22Rv1 (cell line): ENCODE measurements around the gene TTLL9.

Experiments used
- H3K27ac ChIP-seq: fragments of 450-650 bp; 2 replicates; pipeline ENCODE4 v1.5.1; 2017
- ZFX ChIP-seq: fragments of 450-650 bp; IDR thresholded peaks from 2 replicates; pipeline ENCODE4 v1.6.1; 2017; ENCODE audit warnings: antibody characterized with exemption, borderline replicate concordance
- TF ChIP-seq, protein P1 (sequence below): fragments of 450-650 bp; IDR thresholded peaks from 2 replicates; pipeline ENCODE4 v1.5.1; 2017; ENCODE audit warnings: mild to moderate bottlenecking

Gene TTLL9

DNA sequence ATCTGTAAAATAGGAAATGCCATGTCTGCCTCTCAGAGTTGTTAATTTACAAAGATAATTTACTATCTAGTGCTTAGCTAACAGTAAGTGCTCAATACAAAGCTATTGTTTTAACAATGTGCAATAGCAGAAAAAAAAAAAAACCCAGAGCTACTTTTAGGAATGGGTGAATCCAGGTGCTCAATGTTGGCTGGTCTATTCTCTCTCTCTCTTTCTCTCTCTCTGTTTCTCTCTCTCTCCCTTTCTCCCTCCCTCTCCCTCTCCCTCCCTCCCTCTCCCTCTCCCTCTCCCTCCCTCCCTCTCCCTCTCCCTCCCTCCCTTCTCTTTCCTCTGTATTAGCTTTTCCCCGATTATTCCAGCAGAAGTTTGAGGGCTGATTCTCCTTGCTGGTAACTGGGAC is 67.4 kb downstream of the TTLL9 start:
- H3K27ac ChIP-seq, result no peak overlapping the region
- TF ChIP-seq, protein P1, sequence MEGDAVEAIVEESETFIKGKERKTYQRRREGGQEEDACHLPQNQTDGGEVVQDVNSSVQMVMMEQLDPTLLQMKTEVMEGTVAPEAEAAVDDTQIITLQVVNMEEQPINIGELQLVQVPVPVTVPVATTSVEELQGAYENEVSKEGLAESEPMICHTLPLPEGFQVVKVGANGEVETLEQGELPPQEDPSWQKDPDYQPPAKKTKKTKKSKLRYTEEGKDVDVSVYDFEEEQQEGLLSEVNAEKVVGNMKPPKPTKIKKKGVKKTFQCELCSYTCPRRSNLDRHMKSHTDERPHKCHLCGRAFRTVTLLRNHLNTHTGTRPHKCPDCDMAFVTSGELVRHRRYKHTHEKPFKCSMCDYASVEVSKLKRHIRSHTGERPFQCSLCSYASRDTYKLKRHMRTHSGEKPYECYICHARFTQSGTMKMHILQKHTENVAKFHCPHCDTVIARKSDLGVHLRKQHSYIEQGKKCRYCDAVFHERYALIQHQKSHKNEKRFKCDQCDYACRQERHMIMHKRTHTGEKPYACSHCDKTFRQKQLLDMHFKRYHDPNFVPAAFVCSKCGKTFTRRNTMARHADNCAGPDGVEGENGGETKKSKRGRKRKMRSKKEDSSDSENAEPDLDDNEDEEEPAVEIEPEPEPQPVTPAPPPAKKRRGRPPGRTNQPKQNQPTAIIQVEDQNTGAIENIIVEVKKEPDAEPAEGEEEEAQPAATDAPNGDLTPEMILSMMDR, result no peak
- TF ChIP-seq ZFX, result no peak

DNA sequence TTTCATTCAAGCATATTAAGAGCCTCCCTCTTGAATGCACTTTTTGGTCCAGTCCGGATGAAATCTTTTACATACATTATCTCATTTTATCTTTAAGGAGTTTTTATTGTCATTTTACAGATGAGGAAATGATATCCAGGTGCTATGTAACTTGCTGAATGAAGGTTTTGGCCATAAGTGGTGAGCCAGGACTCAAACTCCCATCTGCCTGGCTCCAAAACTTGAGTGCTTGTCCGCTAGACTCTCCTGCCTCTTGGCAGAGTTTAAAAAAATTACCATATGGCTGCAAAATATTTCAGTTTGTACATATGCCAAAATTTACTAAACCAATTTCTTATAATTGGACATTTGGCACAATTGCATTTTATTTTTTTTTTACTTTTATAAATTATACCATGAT is 69.2 kb downstream of the TTLL9 start:
- H3K27ac ChIP-seq, result no peak overlapping the region
- no peak for TF ChIP-seq ZFX
- TF ChIP-seq, protein P1, result no peak

DNA sequence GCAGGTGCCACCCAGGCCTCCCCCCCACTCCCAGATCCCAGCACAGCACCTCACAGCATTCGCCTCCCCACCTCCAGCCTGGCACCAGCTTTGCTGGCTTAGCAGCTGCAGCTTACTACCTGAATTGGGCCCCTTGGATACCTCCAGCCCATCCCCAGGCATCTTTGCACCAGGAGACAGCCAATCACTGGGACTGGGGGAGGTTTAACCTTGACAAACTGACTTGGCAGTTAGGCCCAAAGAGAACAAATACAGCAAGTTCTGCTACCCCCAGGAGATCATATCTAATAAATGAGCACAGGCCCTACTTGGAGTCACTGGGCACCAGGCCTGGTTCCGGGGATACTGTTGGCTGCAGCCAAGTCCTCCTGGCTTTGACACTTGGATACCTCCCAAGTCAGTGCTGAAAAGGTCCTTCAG is 72.6 kb downstream of the TTLL9 start:
- no peak for TF ChIP-seq ZFX
- TF ChIP-seq, protein P1, result no peak
- H3K27ac ChIP-seq, result no peak overlapping the region

DNA sequence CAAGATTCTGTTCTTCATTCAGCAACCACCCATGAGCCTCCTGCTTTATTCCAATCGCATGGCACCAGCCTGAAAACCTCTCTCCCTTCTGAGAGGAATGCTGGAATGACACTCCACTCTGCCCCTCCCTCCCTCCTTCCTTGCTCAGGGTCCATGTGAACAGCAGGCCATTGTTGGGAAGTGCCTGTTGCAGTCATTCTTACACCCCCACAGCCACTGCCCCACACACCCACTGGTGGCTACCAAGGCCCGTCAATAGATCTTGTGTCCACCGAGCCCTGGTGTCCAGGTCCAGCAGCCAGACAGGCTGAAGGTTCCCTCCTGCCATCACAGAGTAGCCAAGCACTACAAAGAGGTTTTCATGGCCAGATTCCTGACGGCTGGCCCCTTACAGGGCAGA is 74.9 kb downstream of the TTLL9 start:
- TF ChIP-seq ZFX, result no peak
- TF ChIP-seq, protein P1, result no peak
- H3K27ac ChIP-seq, result no peak overlapping the region

DNA sequence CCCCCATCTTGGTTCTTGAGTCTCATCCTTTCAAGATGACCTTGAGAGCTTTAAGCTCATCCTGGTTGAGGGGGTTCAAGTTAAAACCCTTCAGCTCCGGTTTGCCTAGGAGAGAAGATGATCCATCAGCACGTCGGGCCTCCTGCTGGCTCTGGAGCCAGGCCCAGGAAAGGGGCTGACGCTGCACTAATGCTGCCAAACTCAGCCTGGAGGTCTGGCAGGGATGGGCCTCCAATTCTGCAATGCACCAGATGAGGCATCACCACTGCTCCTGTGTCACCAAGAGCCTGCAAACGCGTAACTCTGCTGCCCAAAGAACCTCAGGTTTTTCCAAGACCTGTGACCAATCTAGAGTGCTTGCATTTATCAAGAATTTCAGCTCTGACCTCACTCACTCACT is 75.4 kb downstream of the TTLL9 start:
- H3K27ac ChIP-seq, result no peak overlapping the region
- TF ChIP-seq, protein P1, result no peak

DNA sequence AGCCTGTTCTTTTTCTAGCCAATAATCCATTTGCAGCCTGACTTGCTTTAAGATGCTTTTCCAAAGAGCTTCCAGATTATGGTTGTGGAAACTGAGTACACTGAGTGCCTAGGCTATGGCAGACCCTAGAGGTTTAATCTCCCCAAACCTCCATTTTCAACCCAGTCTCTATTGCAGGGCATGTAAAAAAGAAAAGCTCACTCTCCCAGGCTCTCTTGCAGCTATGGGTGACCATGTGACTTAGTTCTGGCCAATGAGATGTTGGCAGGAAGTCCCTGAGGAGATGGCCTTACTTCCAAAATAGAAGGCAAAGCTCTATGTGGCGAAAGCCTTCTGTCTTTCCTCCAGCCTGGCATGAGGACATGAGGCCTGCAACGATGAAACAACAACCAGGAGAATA is 77.6 kb downstream of the TTLL9 start:
- H3K27ac ChIP-seq, result no peak overlapping the region
- TF ChIP-seq ZFX, result no peak
- TF ChIP-seq, protein P1, result no peak

DNA sequence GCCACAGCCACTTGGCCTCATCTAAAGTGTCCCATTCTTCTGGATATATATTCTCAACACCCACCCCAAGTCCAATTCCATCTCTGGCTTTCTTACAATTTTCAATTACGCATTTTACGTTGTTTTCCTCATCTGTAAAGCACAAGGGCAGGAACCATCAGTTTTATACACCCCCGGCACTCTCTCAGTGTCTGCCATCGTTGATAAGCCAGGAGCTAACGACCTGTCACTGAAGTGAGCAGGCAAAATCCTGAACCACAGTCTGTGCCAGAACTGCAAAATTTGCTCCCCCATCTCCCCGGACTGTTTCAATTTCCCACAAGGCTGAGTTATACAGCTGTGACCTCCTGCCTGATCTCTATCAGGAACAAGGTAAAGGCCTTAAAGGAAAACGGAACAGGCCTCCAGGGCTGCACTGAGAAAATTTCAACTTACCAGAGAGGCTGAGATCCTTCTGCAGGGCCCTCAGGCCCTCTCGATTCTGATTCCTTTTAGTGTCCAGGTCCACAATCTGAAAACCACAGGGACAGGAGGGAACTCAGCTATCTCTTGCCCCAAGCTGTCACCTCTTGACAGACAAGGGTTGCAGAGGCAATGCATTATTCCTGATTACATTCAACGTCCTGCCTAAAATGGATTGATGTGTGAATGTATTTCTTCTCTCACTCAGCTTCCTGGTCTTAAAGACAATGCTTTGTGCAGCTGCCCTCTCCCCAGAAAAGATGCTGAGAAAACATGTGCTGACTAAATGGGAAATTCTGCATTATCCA is 79.6 kb downstream of the TTLL9 start:
- no peak overlapping the region for H3K27ac ChIP-seq
- no peak for TF ChIP-seq ZFX
- TF ChIP-seq, protein P1, result no peak
